Measurements from ENCODE around the gene P4HA1. TPM values are rescaled to one million over a fixed set of nuclear protein-coding genes. Genes with fewer than 3 reads are reported as not detected.

The P4HA1 gene
- 57.9 and 284 TPM in 2 replicates for total RNA-seq

GRCh38 chr10:73096449-73097304 lies at the start of gene P4HA1:
Gene P4HA1, minus strand, starts transcription at chr10:73096866. Its CDS starts 21,983 bp downstream, at chr10:73074883.

DNA sequence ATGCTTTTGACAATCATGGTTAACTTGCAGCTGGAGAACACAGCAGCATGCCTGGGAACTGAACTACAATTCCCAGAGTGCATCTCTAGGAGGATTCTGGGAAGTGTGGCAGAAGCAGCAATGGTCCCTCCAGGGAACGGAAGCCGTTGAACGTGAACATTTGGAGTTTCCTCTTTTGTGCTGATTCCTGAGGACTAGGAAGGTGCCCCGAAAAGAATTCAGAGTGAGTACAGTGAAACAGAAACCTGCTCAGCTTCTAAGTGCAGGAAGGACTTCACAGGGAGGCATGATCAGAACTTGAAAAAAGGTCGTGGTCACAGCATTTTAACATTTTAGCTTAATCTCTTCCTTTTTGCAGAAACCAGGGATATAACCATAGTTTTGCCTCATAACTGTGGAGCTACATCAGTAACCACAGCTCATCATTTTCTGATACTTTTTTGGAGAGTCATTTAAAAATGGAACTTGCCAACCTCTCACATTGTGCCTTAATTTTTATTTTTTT lies 13.7 kb upstream of the P4HA1 start, which contains the start of gene NUDT13:
NUDT13 (plus strand) TSS at position 111 of the 505 bp plus-strand sequence. CDS start 3,911 bp downstream, outside the sequence.

Other genes with a start within 250 kb of the P4HA1 start
- gene OIT3, start 203.1 kb downstream of the P4HA1 start, total RNA-seq = 0.09 TPM in 2 replicates
- not detected in 2 replicates for gene PLA2G12B, start 142.1 kb downstream of the P4HA1 start, total RNA-seq
- gene NUDT13, start 13.6 kb upstream of the P4HA1 start, total RNA-seq = 0.63 and 1.6 TPM in 2 replicates
- gene ECD, start 71.1 kb upstream of the P4HA1 start, total RNA-seq = 21.2 and 22.0 TPM in 2 replicates
- gene FAM149B1, start 71.3 kb upstream of the P4HA1 start, total RNA-seq = 22.5 and 28.7 TPM in 2 replicates
- 28.2 and 53.1 TPM in 2 replicates for gene DNAJC9, start 150.4 kb upstream of the P4HA1 start, total RNA-seq
- gene MRPS16, start 155.8 kb upstream of the P4HA1 start, total RNA-seq = 49.2 and 67.1 TPM in 2 replicates

Data from endothelial cell of coronary artery (primary cell).